PC-9 (cell line): ENCODE results near the gene IGFBP2. TPM values are rescaled to one million over a fixed set of nuclear protein-coding genes. Genes with fewer than 3 reads are reported as not detected.

Source experiments
- BruUV-seq: library from RNA; stranded (reverse); fragments of 400-500 nt; replicated peaks from 2 replicates; lab custom pipeline; 2021; lab: Mats Ljungman, UMichigan
- CTCF ChIA-PET: fragments of 300-600 bp; sonication (Branson Sonifier 250); formaldehyde crosslinking; loops from one replicate; lab custom pipeline; 2022; ENCODE audit warnings: antibody characterized with exemption; lab: Charles Lee
- POLR2A ChIA-PET: fragments of 300-600 bp; sonication (Branson Sonifier 250); formaldehyde crosslinking; loops from one replicate; lab custom pipeline; 2022; ENCODE audit warnings: antibody characterized with exemption; ENCODE audit not compliant: unreplicated experiment; lab: Charles Lee
- DNase-seq, 2 experiments: peaks; one replicate each; pipeline versions ENCODE4 v3.0.0 to v3.0.0-alpha.2; 2015 to 2022; ENCODE audit warnings: mixed read lengths in 1 of 2
- H2AFZ ChIP-seq: fragments of 200-600 bp; sonication (generic); 2 replicates; pipeline ENCODE4 v1.8.1; 2017; ENCODE audit warnings: antibody characterized with exemption
- H3F3A ChIP-seq: fragments of 200-600 bp; sonication (generic); 2 replicates; pipeline ENCODE4 v1.8.1; 2017; ENCODE audit warnings: antibody characterized with exemption, mild to moderate bottlenecking, low read depth; ENCODE audit not compliant: insufficient read depth
- H3K27ac ChIP-seq: fragments of 200-600 bp; sonication (generic); 2 replicates; pipeline ENCODE4 v1.6.1; 2016; ENCODE audit warnings: mixed run types
- H3K27me3 ChIP-seq: fragments of 200-600 bp; sonication (generic); 2 replicates; pipeline ENCODE4 v1.6.1; 2016; ENCODE audit warnings: low read depth, mixed run types; ENCODE audit not compliant: insufficient read depth
- H3K36me3 ChIP-seq: fragments of 200-600 bp; sonication (generic); 2 replicates; pipeline ENCODE4 v1.6.1; 2016; ENCODE audit warnings: low read depth, mixed run types
- H3K4me1 ChIP-seq: fragments of 200-600 bp; sonication (generic); replicated peaks from 2 replicates; pipeline ENCODE4 v1.6.1; 2016; ENCODE audit warnings: mixed run types; ENCODE audit not compliant: insufficient read depth
- H3K4me2 ChIP-seq: fragments of 200-600 bp; sonication (generic); 2 replicates; pipeline ENCODE4 v1.6.1; 2017; ENCODE audit warnings: mixed run types
- H3K4me3 ChIP-seq: fragments of 200-600 bp; sonication (generic); 2 replicates; pipeline ENCODE4 v1.6.1; 2016; ENCODE audit warnings: mixed run types
- H3K79me2 ChIP-seq: fragments of 200-600 bp; sonication (generic); 2 replicates; pipeline ENCODE4 v1.6.1; 2017; ENCODE audit warnings: low read depth, mixed run types
- H3K9me2 ChIP-seq: fragments of 200-600 bp; sonication (generic); 2 replicates; pipeline ENCODE4 v1.8.1; 2017; ENCODE audit warnings: mild to moderate bottlenecking; ENCODE audit not compliant: insufficient read depth
- H3K9me3 ChIP-seq: fragments of 200-600 bp; sonication (generic); 2 replicates; pipeline ENCODE4 v1.8.1; 2016; ENCODE audit warnings: low read depth; ENCODE audit not compliant: insufficient read depth
- H4K20me1 ChIP-seq: fragments of 200-600 bp; sonication (generic); 2 replicates; pipeline ENCODE4 v1.8.1; 2017; ENCODE audit not compliant: insufficient read depth
- EZH2 ChIP-seq: fragments of 200-600 bp; sonication (generic); IDR thresholded peaks from 2 replicates; pipeline ENCODE4 v1.8.0; 2017; ENCODE audit warnings: antibody characterized with exemption, low read depth
- intact Hi-C: fragments of 100-400 bp; cut with micrococcal nuclease; formaldehyde crosslinking; loops from one replicate; pipeline ENCODE4 v1.10.0; 2022; ENCODE audit not compliant: unreplicated experiment
- total RNA-seq: library from RNA; stranded (reverse); gene quantifications from 2 replicates; pipeline ENCODE4 v1.2.3, GENCODE V29; 2021
- TF ChIP-seq, protein P1 (sequence below): fragments of 200-600 bp; sonication (generic); conservative IDR thresholded peaks from 2 replicates; pipeline ENCODE4 v1.6.1; 2017; ENCODE audit warnings: mixed run types, antibody characterized with exemption, mild to moderate bottlenecking, moderate library complexity

Gene IGFBP2
- total RNA-seq, 1 experiment from 2014 or later = 106 TPM

DNA sequence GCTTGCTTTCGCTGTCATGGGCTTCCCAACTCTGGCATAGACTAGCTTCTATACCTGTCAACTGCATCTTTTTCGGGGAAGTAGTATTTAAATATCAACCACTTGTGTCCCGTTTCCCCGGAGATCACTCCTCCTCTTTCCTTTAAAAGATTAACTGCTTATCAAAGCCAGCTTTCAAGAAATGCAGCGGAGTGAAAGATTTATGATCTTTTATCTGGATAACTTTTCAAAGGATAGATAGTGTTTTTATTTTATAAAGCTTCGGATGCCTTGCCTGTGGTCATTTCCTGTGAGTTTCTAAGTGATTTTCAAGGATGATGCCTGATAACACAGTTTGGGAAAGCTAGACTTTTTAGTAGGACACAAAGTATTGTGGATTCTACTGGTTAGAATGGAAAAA, 65.1 kb downstream of the IGFBP2 start:
- intact Hi-C loops = loop anchor here (2.0 to 5.0 kb wide), 8 partner anchors 79 to 1059 kb away; no protein-coding TSS in a partner anchor
- no peaks in the 10 kb centered on the region for H4K20me1 ChIP-seq
- H3K4me2 ChIP-seq = no peak overlapping the region
- no peaks in the 10 kb centered on the region for H3K27me3 ChIP-seq
- POLR2A ChIA-PET = no interaction called here
- no peak overlapping the region for H2AFZ ChIP-seq
- TF ChIP-seq, protein P1, sequence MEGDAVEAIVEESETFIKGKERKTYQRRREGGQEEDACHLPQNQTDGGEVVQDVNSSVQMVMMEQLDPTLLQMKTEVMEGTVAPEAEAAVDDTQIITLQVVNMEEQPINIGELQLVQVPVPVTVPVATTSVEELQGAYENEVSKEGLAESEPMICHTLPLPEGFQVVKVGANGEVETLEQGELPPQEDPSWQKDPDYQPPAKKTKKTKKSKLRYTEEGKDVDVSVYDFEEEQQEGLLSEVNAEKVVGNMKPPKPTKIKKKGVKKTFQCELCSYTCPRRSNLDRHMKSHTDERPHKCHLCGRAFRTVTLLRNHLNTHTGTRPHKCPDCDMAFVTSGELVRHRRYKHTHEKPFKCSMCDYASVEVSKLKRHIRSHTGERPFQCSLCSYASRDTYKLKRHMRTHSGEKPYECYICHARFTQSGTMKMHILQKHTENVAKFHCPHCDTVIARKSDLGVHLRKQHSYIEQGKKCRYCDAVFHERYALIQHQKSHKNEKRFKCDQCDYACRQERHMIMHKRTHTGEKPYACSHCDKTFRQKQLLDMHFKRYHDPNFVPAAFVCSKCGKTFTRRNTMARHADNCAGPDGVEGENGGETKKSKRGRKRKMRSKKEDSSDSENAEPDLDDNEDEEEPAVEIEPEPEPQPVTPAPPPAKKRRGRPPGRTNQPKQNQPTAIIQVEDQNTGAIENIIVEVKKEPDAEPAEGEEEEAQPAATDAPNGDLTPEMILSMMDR = no peak
- TF ChIP-seq EZH2 = no peak
- no peak overlapping the region for H3K4me3 ChIP-seq
- H3K79me2 ChIP-seq = no peaks in the 10 kb centered on the region
- H3K36me3 ChIP-seq = no peaks in the 10 kb centered on the region
- no TSS peak for BruUV-seq
- no peaks in the 10 kb centered on the region for H3K9me2 ChIP-seq
- no peaks in the 10 kb centered on the region for H3K9me3 ChIP-seq
- H3K4me1 ChIP-seq = 0 out of 2 replicates have a peak, but pooled peaks cover 3% of the 10 kb centered on the region
- no peak for DNase-seq
- H3K27ac ChIP-seq = no peak overlapping the region
- CTCF ChIA-PET = interaction anchor here (0.9 kb wide), 1 partner anchor 450 kb away, joined by 4 read pairs; no protein-coding TSS in a partner anchor
- H3F3A ChIP-seq = no peaks in the 10 kb centered on the region; the same call in 1 of the 2 replicates

DNA sequence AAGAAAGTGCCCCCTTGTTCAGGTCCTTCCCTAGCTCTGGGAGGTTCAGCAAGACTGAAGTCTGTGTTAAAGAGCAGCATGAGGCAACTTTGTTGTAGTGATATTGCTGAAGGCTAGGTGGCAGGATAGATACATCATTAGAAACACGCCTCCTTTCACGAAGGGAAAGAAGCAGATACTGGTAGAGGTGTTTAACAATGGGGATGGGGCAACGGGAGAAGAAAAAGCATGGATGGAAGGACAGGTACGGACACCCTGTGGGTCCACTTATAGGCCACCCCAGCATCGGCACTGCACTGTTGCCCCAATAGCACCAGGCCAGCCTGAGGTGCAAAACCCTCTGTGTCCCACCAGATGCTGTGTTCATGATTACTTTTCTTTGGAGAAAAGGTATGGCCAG, 65.7 kb downstream of the IGFBP2 start:
- Histone ChIP-seq H3K9me3 (no peaks in the 10 kb centered on the region), H3K79me2 (no peaks in the 10 kb centered on the region), H4K20me1 (no peaks in the 10 kb centered on the region), H3K27ac (no peak overlapping the region), H3K9me2 (no peaks in the 10 kb centered on the region), H3K36me3 (no peaks in the 10 kb centered on the region), H3K4me1 (0 out of 2 replicates have a peak, but pooled peaks cover 3% of the 10 kb centered on the region), H3K4me2 (no peak overlapping the region), H3K27me3 (no peaks in the 10 kb centered on the region), H3K4me3 (no peak overlapping the region), H3F3A (no peaks in the 10 kb centered on the region; the same call in 1 of the 2 replicates), H2AFZ (no peak overlapping the region)
- no peak for DNase-seq
- ChIA-PET CTCF (interaction anchor here (0.9 kb wide), 1 partner anchor 449 kb away, joined by 4 read pairs; no protein-coding TSS in a partner anchor), POLR2A (no interaction called here)
- intact Hi-C loops = loop anchor here (1.0 to 5.0 kb wide), 9 partner anchors 78 to 1058 kb away; no protein-coding TSS in a partner anchor
- BruUV-seq = no TSS peak
- TF ChIP-seq EZH2 = no peak
- TF ChIP-seq, protein P1 = peak; percentile 67

DNA sequence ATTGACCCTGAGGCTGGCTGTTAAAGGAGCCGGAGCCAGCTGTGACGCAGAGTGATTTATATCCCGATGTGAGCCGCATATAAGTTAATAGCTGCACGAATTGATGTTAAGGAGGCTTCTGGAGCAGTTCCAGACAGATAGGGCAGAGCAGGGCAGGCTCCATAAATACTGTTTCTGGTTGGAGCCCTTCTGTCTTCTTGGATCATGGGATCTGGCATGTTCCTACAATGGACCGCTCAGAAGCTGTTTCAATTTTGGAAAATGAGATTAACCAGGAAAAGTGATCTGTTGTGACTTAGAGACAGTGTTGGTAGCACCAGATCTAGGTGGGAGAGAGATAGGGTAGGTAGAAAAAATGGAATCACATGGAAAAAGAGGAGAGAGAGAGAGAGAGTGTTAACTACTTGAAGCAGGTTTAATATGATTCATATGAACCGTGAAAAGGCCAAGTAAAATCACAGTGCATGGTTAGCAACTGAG, 66.9 kb downstream of the IGFBP2 start:
- Histone ChIP-seq H3K27ac (no peak overlapping the region), H3K4me2 (no peak overlapping the region), H3K79me2 (no peaks in the 10 kb centered on the region), H3K4me3 (no peak overlapping the region), H3K9me2 (no peaks in the 10 kb centered on the region), H4K20me1 (no peaks in the 10 kb centered on the region), H3K36me3 (no peaks in the 10 kb centered on the region), H3F3A (no peaks in the 10 kb centered on the region; the same call in 1 of the 2 replicates), H3K27me3 (no peaks in the 10 kb centered on the region), H2AFZ (no peak overlapping the region), H3K9me3 (no peaks in the 10 kb centered on the region), H3K4me1 (0 out of 2 replicates have a peak, but pooled peaks cover 3% of the 10 kb centered on the region)
- DNase-seq = no peak
- intact Hi-C loops = no loop called here
- CTCF ChIA-PET = no interaction called here
- POLR2A ChIA-PET = no interaction called here
- BruUV-seq = no TSS peak
- TF ChIP-seq, protein P1 = no peak
- TF ChIP-seq EZH2 = no peak
